Breast epithelium (tissue), 4 donors: Measurements from ENCODE around the gene ACTR2. TPM values are rescaled to one million over a fixed set of nuclear protein-coding genes. Genes with fewer than 3 reads are reported as not detected.

Source experiments
- DNase-seq, 2 donors: peaks; one replicate each; pipeline ENCODE4 v3.0.0-alpha.2; 2019; ENCODE audit warnings: low spot score in 2 of 2
- H3K27ac ChIP-seq, 2 donors: fragments of 200-600 bp; sonication (generic) in 1 of 2; one replicate each; pipeline ENCODE4 v1.5.1; 2016 to 2019; ENCODE audit warnings: mild to moderate bottlenecking in 1 of 2
- H3K27me3 ChIP-seq, 2 donors: fragments of 200-600 bp; sonication (generic) in 1 of 2; one replicate each; pipeline versions ENCODE4 v1.5.1 to v1.6.0; 2017 to 2019; ENCODE audit warnings: control low read depth in 1 of 2, mild to moderate bottlenecking in 1 of 2
- H3K36me3 ChIP-seq: fragments of 200-600 bp; one replicate; pipeline ENCODE4 v1.5.1; 2019
- H3K4me1 ChIP-seq, 2 donors: fragments of 200-600 bp; sonication (generic); one replicate each; pipeline ENCODE4 v1.5.1; 2016 to 2019; ENCODE audit warnings: control low read depth in 1 of 2
- H3K4me3 ChIP-seq, 3 donors: fragments of 200-600 bp; sonication (generic); 1 replicate in 2 of 3; 2 replicates in 1 of 3; pipeline ENCODE4 v1.5.1; 2016 to 2019; ENCODE audit warnings: mild to moderate bottlenecking in 3 of 3, moderate library complexity in 2 of 3
- H3K9me3 ChIP-seq, 2 donors: fragments of 200-600 bp; sonication (generic) in 1 of 2; one replicate each; pipeline ENCODE4 v1.5.1; 2016 to 2019; ENCODE audit warnings: control low read depth in 1 of 2
- POLR2A ChIP-seq: fragments of 450-650 bp; IDR thresholded peaks from one replicate; pipeline ENCODE4 v1.6.1; 2016; ENCODE audit warnings: antibody characterized with exemption, mild to moderate bottlenecking, moderate library complexity
- POLR2AphosphoS5 ChIP-seq, 3 donors: sonication (generic); formaldehyde crosslinking; IDR thresholded peaks; one replicate each; pipeline ENCODE4 v1.6.1; 2017; ENCODE audit warnings: antibody characterized with exemption in 3 of 3
- intact Hi-C: fragments of 100-400 bp; cut with DNase I; formaldehyde crosslinking; loops from one replicate; pipeline ENCODE4 v1.15.1; 2023; ENCODE audit warnings: low total_unique reads
- total RNA-seq, 3 donors: library from RNA; depleted of rRNA; stranded (reverse); fragments of >200 nt; gene quantifications; one replicate each; pipeline ENCODE4 v1.1.0, GENCODE V29; 2016
- TF ChIP-seq, protein P1 (sequence below), 3 donors: fragments of 450-650 bp; IDR thresholded peaks; one replicate each; pipeline ENCODE4 v1.5.1; 2016 to 2017; ENCODE audit warnings: antibody characterized with exemption in 3 of 3, mild to moderate bottlenecking in 3 of 3, moderate library complexity in 3 of 3

Gene ACTR2
- total RNA-seq, 3 donors from 2014 or later = 74.7 to 98.4 (median 75.1) TPM

DNA sequence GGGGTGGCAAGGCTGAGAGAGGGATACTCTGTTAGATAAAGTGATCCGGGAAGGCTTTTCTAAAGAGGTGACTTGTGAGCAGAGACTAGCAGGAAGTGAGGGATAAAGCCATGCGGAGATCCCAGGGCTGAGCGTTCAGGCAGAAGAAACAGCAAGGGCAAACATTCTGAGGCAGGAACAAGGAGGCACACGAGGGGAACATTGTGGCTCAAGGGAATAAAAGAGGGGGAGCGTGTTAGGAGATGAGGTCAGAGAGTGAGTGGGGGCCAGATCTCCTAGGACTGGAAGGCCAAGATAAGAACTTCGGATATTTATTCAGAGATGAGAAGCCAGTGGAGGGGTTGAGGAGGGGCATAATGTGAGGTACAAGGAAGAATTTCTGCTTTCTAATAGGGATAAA is 67.1 kb downstream of the ACTR2 start:
- TF ChIP-seq POLR2AphosphoS5 (IDR thresholded peaks at IDR 0.05) = no peak
- TF ChIP-seq POLR2A = no peak
- TF ChIP-seq, protein P1, sequence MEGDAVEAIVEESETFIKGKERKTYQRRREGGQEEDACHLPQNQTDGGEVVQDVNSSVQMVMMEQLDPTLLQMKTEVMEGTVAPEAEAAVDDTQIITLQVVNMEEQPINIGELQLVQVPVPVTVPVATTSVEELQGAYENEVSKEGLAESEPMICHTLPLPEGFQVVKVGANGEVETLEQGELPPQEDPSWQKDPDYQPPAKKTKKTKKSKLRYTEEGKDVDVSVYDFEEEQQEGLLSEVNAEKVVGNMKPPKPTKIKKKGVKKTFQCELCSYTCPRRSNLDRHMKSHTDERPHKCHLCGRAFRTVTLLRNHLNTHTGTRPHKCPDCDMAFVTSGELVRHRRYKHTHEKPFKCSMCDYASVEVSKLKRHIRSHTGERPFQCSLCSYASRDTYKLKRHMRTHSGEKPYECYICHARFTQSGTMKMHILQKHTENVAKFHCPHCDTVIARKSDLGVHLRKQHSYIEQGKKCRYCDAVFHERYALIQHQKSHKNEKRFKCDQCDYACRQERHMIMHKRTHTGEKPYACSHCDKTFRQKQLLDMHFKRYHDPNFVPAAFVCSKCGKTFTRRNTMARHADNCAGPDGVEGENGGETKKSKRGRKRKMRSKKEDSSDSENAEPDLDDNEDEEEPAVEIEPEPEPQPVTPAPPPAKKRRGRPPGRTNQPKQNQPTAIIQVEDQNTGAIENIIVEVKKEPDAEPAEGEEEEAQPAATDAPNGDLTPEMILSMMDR (IDR thresholded peaks at IDR 0.05) = no peak
- Histone ChIP-seq H3K4me1 (no peaks in the 10 kb centered on the region), H3K36me3 (no peaks in the 10 kb centered on the region), H3K27me3 (no peaks in the 10 kb centered on the region), H3K4me3 (no peak overlapping the region), H3K9me3 (no peaks in the 10 kb centered on the region), H3K27ac (no peak overlapping the region)
- DNase-seq = no peak
- intact Hi-C loops = no loop called here

DNA sequence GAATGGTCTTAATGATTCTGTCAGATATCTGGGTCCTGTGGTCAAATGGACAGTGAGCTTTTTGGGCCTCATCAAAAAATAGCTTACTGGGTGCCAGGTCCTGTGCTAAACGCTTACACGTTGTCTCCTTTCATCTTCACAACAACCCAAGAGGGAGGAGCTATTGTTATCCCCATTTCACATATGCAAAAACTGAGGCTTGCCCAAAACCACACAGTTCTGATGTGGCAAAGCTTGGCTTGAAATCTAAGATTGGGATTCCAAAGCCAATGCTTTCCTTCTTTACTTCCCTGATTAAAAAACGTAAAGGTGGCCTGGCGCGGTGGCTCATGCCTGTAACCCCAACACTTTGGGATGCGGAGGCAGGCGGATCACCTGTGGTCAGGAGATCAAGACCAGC is 69.3 kb downstream of the ACTR2 start:
- TF ChIP-seq POLR2A (no peak), POLR2AphosphoS5 (IDR thresholded peaks at IDR 0.05) (no peak)
- TF ChIP-seq, protein P1 (IDR thresholded peaks at IDR 0.05) = no peak
- H3K27me3 ChIP-seq = no peaks in the 10 kb centered on the region
- no peaks in the 10 kb centered on the region for H3K36me3 ChIP-seq
- no peaks in the 10 kb centered on the region for H3K9me3 ChIP-seq
- H3K27ac ChIP-seq = no peak overlapping the region
- peaks cover 10 to 17% of the 10 kb centered on the region in 2 donors for H3K4me1 ChIP-seq
- H3K4me3 ChIP-seq = no peak overlapping the region
- intact Hi-C loops = no loop called here
- no peak for DNase-seq

DNA sequence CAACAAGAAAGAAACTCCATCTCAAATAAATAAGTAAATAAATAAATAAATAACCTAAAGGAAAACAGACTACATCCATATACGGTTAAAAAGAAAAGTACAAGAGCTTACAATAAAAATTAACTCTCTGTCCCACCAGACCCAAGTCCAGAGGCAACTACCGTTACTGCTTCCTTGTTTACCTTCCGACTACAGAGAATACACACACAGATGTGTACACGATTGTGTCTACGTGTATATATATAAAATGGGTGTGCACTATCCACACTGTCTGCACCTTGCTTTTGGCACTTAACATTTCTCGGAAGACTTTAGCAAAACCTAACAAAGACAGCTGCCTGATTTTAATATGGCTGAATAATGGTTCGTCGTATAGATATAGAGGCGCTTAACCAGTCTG is 69.9 kb downstream of the ACTR2 start:
- no peak overlapping the region for H3K27ac ChIP-seq
- no peak overlapping the region for H3K4me3 ChIP-seq
- no peaks in the 10 kb centered on the region for H3K36me3 ChIP-seq
- DNase-seq = no peak
- TF ChIP-seq, protein P1 (IDR thresholded peaks at IDR 0.05) = no peak
- no peaks in the 10 kb centered on the region for H3K27me3 ChIP-seq
- peaks cover 10 to 21% of the 10 kb centered on the region in 2 donors for H3K4me1 ChIP-seq
- intact Hi-C loops = no loop called here
- H3K9me3 ChIP-seq = no peaks in the 10 kb centered on the region

DNA sequence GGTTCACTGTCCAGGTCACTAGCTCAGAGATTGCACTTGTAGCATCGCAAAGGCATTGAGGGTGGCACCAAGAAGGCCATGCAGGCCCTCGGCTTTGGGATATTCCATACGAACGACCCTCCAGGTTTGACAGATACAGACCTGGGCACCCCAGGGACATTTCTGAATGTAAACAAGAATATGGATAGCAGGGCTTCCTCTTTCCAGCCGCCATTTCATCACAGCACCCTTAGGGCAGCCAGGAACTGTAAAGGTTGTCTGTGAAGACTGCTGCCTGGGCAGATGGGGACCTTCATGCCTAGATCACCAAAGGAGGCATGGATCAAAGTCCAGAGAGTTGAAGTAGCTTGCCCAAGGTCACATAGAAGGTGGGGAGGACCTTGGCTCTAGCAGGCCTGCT is 70.5 kb downstream of the ACTR2 start:
- no peaks in the 10 kb centered on the region for H3K36me3 ChIP-seq
- TF ChIP-seq POLR2A = no peak
- TF ChIP-seq, protein P1 (IDR thresholded peaks at IDR 0.05) = no peak
- TF ChIP-seq POLR2AphosphoS5 (IDR thresholded peaks at IDR 0.05) = no peak
- intact Hi-C loops = no loop called here
- no peaks in the 10 kb centered on the region for H3K27me3 ChIP-seq
- peaks cover 10 to 21% of the 10 kb centered on the region in 2 donors for H3K4me1 ChIP-seq
- DNase-seq = no peak
- no peaks in the 10 kb centered on the region for H3K9me3 ChIP-seq
- no peak overlapping the region for H3K4me3 ChIP-seq
- no peak overlapping the region for H3K27ac ChIP-seq

DNA sequence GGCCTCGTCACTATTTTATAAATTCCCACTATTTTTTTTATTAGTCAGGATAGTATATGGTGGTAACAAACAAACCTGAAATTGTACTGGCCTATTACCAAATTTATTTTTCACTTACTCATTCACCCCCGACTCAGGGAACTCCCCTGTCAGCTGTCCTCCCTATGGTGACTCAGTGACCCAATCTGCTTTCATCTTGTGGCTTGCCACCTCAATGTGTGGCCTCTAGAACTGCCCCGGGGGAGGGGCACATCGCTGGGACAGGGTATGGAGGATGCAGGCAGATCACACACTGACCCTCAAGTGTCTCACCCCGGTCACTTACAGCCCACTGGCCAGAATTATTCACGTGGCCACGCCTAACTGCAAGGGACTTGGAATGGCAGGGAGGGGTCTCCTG is 71.6 kb downstream of the ACTR2 start:
- no peak for DNase-seq
- H3K9me3 ChIP-seq = no peaks in the 10 kb centered on the region
- no peaks in the 10 kb centered on the region for H3K36me3 ChIP-seq
- no peak overlapping the region for H3K4me3 ChIP-seq
- intact Hi-C loops = no loop called here
- peak overlapping the region; percentile 57 to 91 for H3K27ac ChIP-seq
- H3K27me3 ChIP-seq = no peaks in the 10 kb centered on the region
- H3K4me1 ChIP-seq = peaks cover 10 to 21% of the 10 kb centered on the region in 2 donors
- TF ChIP-seq, protein P1 (IDR thresholded peaks at IDR 0.05) = no peak
